Measurements from ENCODE around the gene CLCNKB.

DNA sequence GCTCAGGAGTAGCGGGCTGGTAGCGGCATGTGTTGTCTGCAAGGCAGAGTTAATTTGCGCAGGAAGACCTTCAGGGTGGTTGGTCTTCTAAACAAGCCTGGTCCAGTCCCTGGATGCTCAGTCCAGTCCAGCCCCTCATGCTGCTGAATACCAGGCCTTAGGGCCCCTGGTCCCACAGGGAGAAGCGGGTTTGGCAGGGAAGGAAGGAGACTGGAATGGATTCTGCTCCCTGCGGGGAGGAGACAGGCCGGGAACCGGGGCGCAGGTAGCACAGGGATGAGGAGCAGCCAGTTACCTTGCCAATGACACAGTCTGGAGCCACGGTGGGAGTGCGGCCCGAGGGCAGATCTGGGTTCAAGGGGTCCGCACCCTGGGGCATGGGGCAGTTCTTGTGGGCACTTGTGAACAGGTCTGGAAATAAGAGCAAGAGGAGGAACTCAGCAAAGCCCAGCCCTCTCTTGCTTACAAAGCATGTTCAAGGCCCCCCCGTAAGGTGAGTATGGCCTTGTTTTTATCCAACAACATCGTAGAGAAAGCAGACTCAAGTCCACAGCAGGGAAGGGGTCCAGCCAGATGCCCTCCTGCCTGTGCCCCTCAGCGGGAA is 19.7 kb downstream of the CLCNKB start:
- TF ChIP-seq POLR2AphosphoS5 (IDR thresholded peaks at IDR 0.05; ENCODE audit: low read depth, low read length), result no peak
- TF ChIP-seq POLR2A (IDR thresholded peaks at IDR 0.05; ENCODE audit: low read depth, low read length), result no peak
- TF ChIP-seq SPI1 (IDR thresholded peaks at IDR 0.05; ENCODE audit: low read depth, low read length), result no peak
- TF ChIP-seq TAF1 (IDR thresholded peaks at IDR 0.05; ENCODE audit: low read depth, low read length), result no peak
- TF ChIP-seq PAX5 (IDR thresholded peaks at IDR 0.05; ENCODE audit: insufficient read depth, low read length, severe bottlenecking), result no peak

Data from GM12891 (cell line).